HG03103 (cell line): ENCODE measurements around the gene ITGB4.
"Not testable (repeated sequence)": the region's sequence is repeated elsewhere in the genome, so short reads cannot be mapped to it uniquely, and the experiment has no call there.

Experiments
- ATAC-seq: cut with Tn5 transposase; IDR thresholded peaks from one replicate; pipeline ENCODE4 v1.9.1; 2021; ENCODE audit warnings: low read depth; ENCODE audit not compliant: unreplicated experiment

Gene ITGB4

GRCh38 chr17:75767881-75768280 lies 46.6 kb downstream of the ITGB4 start:
- ATAC-seq: no peak

GRCh38 chr17:75769536-75769935 lies 48.3 kb downstream of the ITGB4 start:
- no peak for ATAC-seq

GRCh38 chr17:75771334-75772281 lies 50.3 kb downstream of the ITGB4 start:
- ATAC-seq: no peak

GRCh38 chr17:75773121-75773807 lies 52.0 kb downstream of the ITGB4 start:
- ATAC-seq: no peak

- ATAC-seq: no peak
Measured at GRCh38 chr17:75773808-75774470, 52.7 kb downstream of the ITGB4 start.

- no peak for ATAC-seq
Measured at GRCh38 chr17:75774471-75774990, 53.3 kb downstream of the ITGB4 start.

- no peak for ATAC-seq
Measured at GRCh38 chr17:75774991-75775668, 53.9 kb downstream of the ITGB4 start.

- no peak for ATAC-seq
Measured at GRCh38 chr17:75776386-75777295, 55.4 kb downstream of the ITGB4 start.

GRCh38 chr17:75777296-75777922 lies 56.1 kb downstream of the ITGB4 start:
- no peak for ATAC-seq

GRCh38 chr17:75778066-75778860 lies 57.0 kb downstream of the ITGB4 start:
- ATAC-seq: not testable (repeated sequence)

GRCh38 chr17:75778861-75779249 lies 57.6 kb downstream of the ITGB4 start:
- ATAC-seq: no peak

- ATAC-seq: peak; percentile 53
Measured at GRCh38 chr17:75779250-75779986, 58.2 kb downstream of the ITGB4 start.

GRCh38 chr17:75779987-75780889 lies 59.0 kb downstream of the ITGB4 start:
- no peak for ATAC-seq

GRCh38 chr17:75783069-75783783 lies 62.0 kb downstream of the ITGB4 start:
- no peak for ATAC-seq

- no peak for ATAC-seq
Measured at GRCh38 chr17:75783803-75784472, 62.7 kb downstream of the ITGB4 start.
